A549 (cell line): Measurements from ENCODE around the gene MEF2D. TPM values are rescaled to one million over a fixed set of nuclear protein-coding genes. Genes with fewer than 3 reads are reported as not detected.

Experiments
- ATAC-seq, 2 experiments: fragments of 200-7000 bp in 1 of 2; fragments of >200 bp in 1 of 2; cut with Nextera tagmentation in 1 of 2; cut with Tn5 transposase in 1 of 2; 3 replicates each; pipeline versions ENCODE4 v1.8.0 to v1.9.1; 2018 to 2020; ENCODE audit warnings: mild to moderate bottlenecking in 1 of 2, moderate library complexity in 1 of 2
- CTCF ChIA-PET: fragments of 300-600 bp; sonication (Branson Sonifier 250); formaldehyde crosslinking; extraction: SDS; loops from one replicate; lab custom pipeline; 2021; ENCODE audit warnings: antibody characterized with exemption, inconsistent platforms; lab: Yijun Ruan, JAX
- POLR2A ChIA-PET: fragments of 350-600 bp; formaldehyde crosslinking; extraction: SDS; loops from one replicate; lab custom pipeline; 2021; ENCODE audit warnings: antibody characterized with exemption, inconsistent platforms; lab: Yijun Ruan, JAX
- DNase-seq, 2 experiments: peaks; one replicate each; pipeline versions ENCODE4 v3.0.0 to v3.0.0-alpha.2; 2011 to 2016; ENCODE audit warnings: low read depth in 1 of 2, low spot score in 1 of 2
- FAIRE-seq: peaks from 2 replicates; lab custom pipeline; 2011; peaks lifted over from hg19 to GRCh38; lab: Jason Lieb, UNC
- H3K27ac ChIP-seq, 2 experiments: fragments of >200 bp; sonication (Bioruptor Twin); formaldehyde crosslinking; 3 replicates each; pipeline ENCODE4 v1.5.1; 2016 to 2017
- H3K4me1 ChIP-seq: fragments of >200 bp; sonication (Bioruptor Twin); formaldehyde crosslinking; 3 replicates; pipeline ENCODE4 v1.6.1; 2016
- H3K4me2 ChIP-seq: fragments of >200 bp; sonication (Bioruptor Twin); formaldehyde crosslinking; 3 replicates; pipeline ENCODE4 v1.6.1; 2016
- H3K4me3 ChIP-seq: fragments of >200 bp; sonication (Bioruptor Twin); formaldehyde crosslinking; 3 replicates; pipeline ENCODE4 v1.5.1; 2016
- H3K9me3 ChIP-seq: fragments of >200 bp; sonication (Bioruptor Twin); formaldehyde crosslinking; 3 replicates; pipeline ENCODE4 v1.6.1; 2016
- BCL3 ChIP-seq: fragments of >200 bp; sonication (Bioruptor Twin); formaldehyde crosslinking; IDR thresholded peaks from 3 replicates; pipeline ENCODE4 v1.6.1; 2016
- BHLHE40 ChIP-seq: IDR thresholded peaks from 2 replicates; pipeline ENCODE4 v1.6.1; 2012; ENCODE audit warnings: low read depth, low read length, inconsistent platforms
- CBX8 ChIP-seq: fragments of 200-600 bp; sonication (generic); IDR thresholded peaks from 2 replicates; pipeline ENCODE4 v1.6.1; 2016
- CEBPB ChIP-seq, 2 experiments: fragments of >200 bp in 1 of 2; sonication (Bioruptor Twin) in 1 of 2; formaldehyde crosslinking in 1 of 2; IDR thresholded peaks; 2 replicates each; pipeline ENCODE4 v1.6.1; 2012 to 2016
- CHD2 ChIP-seq: fragments of 150-350 bp; IDR thresholded peaks from 2 replicates; pipeline ENCODE4 v1.6.1; 2014; ENCODE audit warnings: low read length; ENCODE audit not compliant: partially characterized antibody
- CHD4 ChIP-seq: fragments of 200-600 bp; sonication (generic); IDR thresholded peaks from 2 replicates; pipeline ENCODE4 v1.6.1; 2016; ENCODE audit warnings: antibody characterized with exemption, mild to moderate bottlenecking, borderline replicate concordance
- EP300 ChIP-seq, 2 experiments: fragments of >200 bp; sonication (Bioruptor Twin); formaldehyde crosslinking; IDR thresholded peaks; 2 replicates in 1 of 2; 3 replicates in 1 of 2; pipeline ENCODE4 v1.6.1; 2016 to 2017
- FOSL2 ChIP-seq, 2 experiments: fragments of 450-650 bp in 1 of 2; fragments of >200 bp in 1 of 2; sonication (Bioruptor Twin) in 1 of 2; formaldehyde crosslinking; IDR thresholded peaks; 2 replicates each; pipeline versions ENCODE4 v1.5.0 to v1.6.1; 2016 to 2020; ENCODE audit warnings: mild to moderate bottlenecking in 1 of 2, moderate library complexity in 1 of 2
- FOXS1 ChIP-seq: fragments of 250-450 bp; sonication (Bioruptor Pico); IDR thresholded peaks from 2 replicates; pipeline ENCODE4 v1.5.0; 2020; ENCODE audit warnings: mild to moderate bottlenecking, moderate library complexity
- HEYL ChIP-seq: fragments of 250-450 bp; sonication (Bioruptor Pico); IDR thresholded peaks from 2 replicates; pipeline ENCODE4 v1.8.0; 2021; ENCODE audit warnings: mild to moderate bottlenecking, moderate library complexity
- HOXA7 ChIP-seq: fragments of 250-450 bp; sonication (Bioruptor Pico); IDR thresholded peaks from 2 replicates; pipeline ENCODE4 v1.5.0; 2020; ENCODE audit warnings: mild to moderate bottlenecking, moderate library complexity
- HOXB13 ChIP-seq: fragments of 250-450 bp; sonication (Bioruptor Pico); IDR thresholded peaks from 2 replicates; pipeline ENCODE4 v1.5.0; 2020; ENCODE audit warnings: low read depth, mild to moderate bottlenecking, moderate library complexity
- HOXB5 ChIP-seq: fragments of 250-450 bp; sonication (Bioruptor Pico); IDR thresholded peaks from 2 replicates; pipeline ENCODE4 v1.5.0; 2020; ENCODE audit warnings: mild to moderate bottlenecking, moderate library complexity
- JUNB ChIP-seq: fragments of >200 bp; sonication (Bioruptor Twin); formaldehyde crosslinking; IDR thresholded peaks from 2 replicates; pipeline ENCODE4 v1.6.1; 2016
- KDM1A ChIP-seq: fragments of 200-600 bp; sonication (generic); IDR thresholded peaks from 2 replicates; pipeline ENCODE4 v1.6.1; 2016; ENCODE audit warnings: low read depth, mild to moderate bottlenecking
- MAX ChIP-seq: IDR thresholded peaks from 2 replicates; pipeline ENCODE4 v1.6.1; 2012
- NFE2L2 ChIP-seq: fragments of 150-350 bp; conservative IDR thresholded peaks from 2 replicates; pipeline ENCODE4 v1.6.1; 2014; ENCODE audit warnings: low read length
- NR3C1 ChIP-seq: fragments of >200 bp; sonication (Bioruptor Twin); formaldehyde crosslinking; IDR thresholded peaks from 3 replicates; pipeline ENCODE4 v1.6.1; 2017
- SMC3 ChIP-seq: fragments of >200 bp; sonication (Bioruptor Twin); formaldehyde crosslinking; IDR thresholded peaks from 3 replicates; pipeline ENCODE4 v1.6.1; 2018; ENCODE audit warnings: inconsistent platforms
- SREBF2 ChIP-seq: fragments of 450-650 bp; IDR thresholded peaks from 2 replicates; pipeline ENCODE4 v1.6.1; 2014; ENCODE audit warnings: mild to moderate bottlenecking, moderate library complexity
- ZC3H11A ChIP-seq: fragments of 450-650 bp; IDR thresholded peaks from 2 replicates; pipeline ENCODE4 v1.6.1; 2014; ENCODE audit warnings: antibody characterized with exemption, mild to moderate bottlenecking
- ZFP36 ChIP-seq: fragments of 450-650 bp; IDR thresholded peaks from 2 replicates; pipeline ENCODE4 v1.6.1; 2014; ENCODE audit warnings: borderline replicate concordance; ENCODE audit not compliant: partially characterized antibody
- WGBS: methylation state at CpG from one replicate; pipeline ENCODE4 v1.1.6; 2017; ENCODE audit errors: missing lambda C conversion rate; 5-methylcytosine and 5-hydroxymethylcytosine counted together
- polyA plus RNA-seq, 4 experiments: library from polyadenylated mRNA; depleted of rRNA in 3 of 4; stranded (reverse); fragments of >200 nt; fragmentation: RNase III in 1 of 4; extraction: RNeasy Plus Mini Kit Qiagen cat#74134 plus additional on column Dnase treatment in 1 of 4; gene quantifications; 2 replicates in 3 of 4; 3 replicates in 1 of 4; pipeline ENCODE4 v1.2.3, GENCODE V29; 2011 to 2017
- TF ChIP-seq, protein P1 (sequence below): fragments of 200-600 bp; sonication (generic); IDR thresholded peaks from 2 replicates; pipeline ENCODE4 v1.6.1; 2016; ENCODE audit warnings: antibody characterized with exemption, mild to moderate bottlenecking, moderate library complexity

The MEF2D gene
- polyA plus RNA-seq, 2 of the 4 experiments (the other 2 are of a cell fraction): 16.8 to 23.4 TPM

DNA sequence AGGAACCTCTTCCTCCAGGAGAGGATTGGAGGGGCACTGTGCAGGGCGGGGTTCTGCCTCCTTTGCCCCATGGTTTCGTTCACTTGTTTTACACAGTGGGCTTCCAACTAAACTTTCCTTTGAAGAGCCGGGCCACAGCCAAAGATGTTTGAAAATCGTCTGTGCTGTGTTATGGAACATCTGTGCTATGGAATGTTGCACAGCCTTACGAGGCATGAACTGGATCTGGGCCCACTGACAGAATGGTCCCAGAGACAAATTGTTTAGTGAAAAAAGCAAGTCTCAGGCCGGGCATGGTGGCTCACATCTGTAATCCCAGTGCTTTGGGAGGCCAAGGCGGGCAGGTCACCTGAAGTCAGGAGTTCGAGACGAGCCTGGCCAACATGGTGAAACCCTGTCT lies 12.6 kb upstream of the MEF2D start (continued):
- TF ChIP-seq FOXS1 (CRISPR knock-in tag) (no peak), JUNB (no peak)
- TF ChIP-seq, all 56 proteins: peak for 0

DNA sequence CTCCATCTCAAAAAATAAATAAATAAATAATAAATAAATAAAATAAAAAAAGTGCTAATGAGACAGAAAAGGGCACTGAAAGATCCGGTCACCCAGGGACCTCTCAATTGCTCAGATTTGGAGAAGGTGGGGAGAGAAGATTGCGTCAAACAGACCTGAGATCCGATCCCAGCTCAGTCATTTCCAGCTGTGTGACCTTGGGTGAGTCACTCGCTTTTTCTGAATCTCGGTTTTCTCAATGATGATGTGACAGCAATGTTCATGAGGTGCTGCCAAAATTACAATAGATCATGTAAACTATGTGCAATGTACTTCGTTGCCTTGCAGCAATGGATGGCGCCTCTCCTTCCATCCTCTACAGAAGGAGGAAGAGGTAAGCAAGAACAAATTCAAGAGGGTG lies 11.1 kb upstream of the MEF2D start:
- Histone ChIP-seq H3K4me1 (peaks cover 43% of the 10 kb centered on the region), H3K4me2 (peak overlapping the region; percentile 32; the same call in 2 of the 3 replicates), H3K27ac (peak overlapping the region; percentile 62 to 100; a peak in 5 of 6 replicates), H3K4me3 (no peak overlapping the region), H3K9me3 (no peaks in the 10 kb centered on the region)
- ATAC-seq (peak in 1 of 2 experiments; percentile 36; a peak in 1 of 6 replicates), FAIRE-seq (no peak), DNase-seq (peak; percentile 38 to 42)
- CTCF ChIA-PET: interaction anchor here (1.4 to 1.8 kb wide), 3 partner anchors 60 to 97 kb away, joined by 3 to 5 read pairs (median 3); no protein-coding TSS in a partner anchor
- POLR2A ChIA-PET: interaction anchor here (2.1 kb wide), 1 partner anchor 11 kb away, joined by 6 read pairs; the partner anchor contains the start of gene MEF2D
- 44% methylated on average over 7 of the region's 7 CpGs for WGBS
- peak in 1 of 2 experiments; percentile 15; a peak in 1 of 4 replicates for TF ChIP-seq CEBPB (IDR thresholded peaks at IDR 0.05)
- no peak for TF ChIP-seq HOXB5
- TF ChIP-seq EP300 (IDR thresholded peaks at IDR 0.05): 0 out of 5 replicates have a peak, but pooled peaks of 1 of the 2 experiments have one; percentile 27
- TF ChIP-seq JUNB: 0 out of 2 replicates have a peak, but pooled peaks have one; percentile 22
- no peak for TF ChIP-seq SREBF2
- TF ChIP-seq FOSL2 (IDR thresholded peaks at IDR 0.05): no peak
- peak; percentile 78 for TF ChIP-seq FOSL2 (CRISPR knock-in tag; IDR thresholded peaks at IDR 0.05)
- TF ChIP-seq, protein P1, sequence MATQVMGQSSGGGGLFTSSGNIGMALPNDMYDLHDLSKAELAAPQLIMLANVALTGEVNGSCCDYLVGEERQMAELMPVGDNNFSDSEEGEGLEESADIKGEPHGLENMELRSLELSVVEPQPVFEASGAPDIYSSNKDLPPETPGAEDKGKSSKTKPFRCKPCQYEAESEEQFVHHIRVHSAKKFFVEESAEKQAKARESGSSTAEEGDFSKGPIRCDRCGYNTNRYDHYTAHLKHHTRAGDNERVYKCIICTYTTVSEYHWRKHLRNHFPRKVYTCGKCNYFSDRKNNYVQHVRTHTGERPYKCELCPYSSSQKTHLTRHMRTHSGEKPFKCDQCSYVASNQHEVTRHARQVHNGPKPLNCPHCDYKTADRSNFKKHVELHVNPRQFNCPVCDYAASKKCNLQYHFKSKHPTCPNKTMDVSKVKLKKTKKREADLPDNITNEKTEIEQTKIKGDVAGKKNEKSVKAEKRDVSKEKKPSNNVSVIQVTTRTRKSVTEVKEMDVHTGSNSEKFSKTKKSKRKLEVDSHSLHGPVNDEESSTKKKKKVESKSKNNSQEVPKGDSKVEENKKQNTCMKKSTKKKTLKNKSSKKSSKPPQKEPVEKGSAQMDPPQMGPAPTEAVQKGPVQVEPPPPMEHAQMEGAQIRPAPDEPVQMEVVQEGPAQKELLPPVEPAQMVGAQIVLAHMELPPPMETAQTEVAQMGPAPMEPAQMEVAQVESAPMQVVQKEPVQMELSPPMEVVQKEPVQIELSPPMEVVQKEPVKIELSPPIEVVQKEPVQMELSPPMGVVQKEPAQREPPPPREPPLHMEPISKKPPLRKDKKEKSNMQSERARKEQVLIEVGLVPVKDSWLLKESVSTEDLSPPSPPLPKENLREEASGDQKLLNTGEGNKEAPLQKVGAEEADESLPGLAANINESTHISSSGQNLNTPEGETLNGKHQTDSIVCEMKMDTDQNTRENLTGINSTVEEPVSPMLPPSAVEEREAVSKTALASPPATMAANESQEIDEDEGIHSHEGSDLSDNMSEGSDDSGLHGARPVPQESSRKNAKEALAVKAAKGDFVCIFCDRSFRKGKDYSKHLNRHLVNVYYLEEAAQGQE: peak; percentile 45
- 0 out of 2 replicates have a peak, but pooled peaks have one; percentile 12 for TF ChIP-seq MAX

DNA sequence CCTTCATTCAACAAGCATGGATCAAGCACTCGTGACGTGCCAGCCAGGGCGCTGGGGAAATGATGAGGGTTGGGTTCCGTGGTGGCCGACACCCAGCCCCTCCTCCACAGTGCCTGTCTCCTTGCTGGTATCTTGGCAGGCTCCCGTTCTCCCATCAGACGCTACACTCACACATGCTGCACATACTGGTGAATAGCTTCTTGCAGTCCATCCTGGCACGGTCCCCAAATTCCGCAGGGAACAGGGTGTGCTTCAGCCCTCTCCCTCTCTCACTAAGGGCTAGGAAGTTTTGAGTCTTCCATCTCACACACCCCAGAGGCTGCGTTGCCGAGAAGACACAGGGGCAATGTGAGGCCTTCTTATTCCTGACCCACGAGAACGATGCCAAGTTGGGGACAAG lies 10.1 kb upstream of the MEF2D start:
- ChIA-PET CTCF (interaction anchor here (1.3 to 31.7 kb wide), 4 partner anchors 35 to 98 kb away, joined by 3 to 474 read pairs (median 3); no protein-coding TSS in a partner anchor), POLR2A (interaction anchor here (2.1 kb wide), 1 partner anchor 10 kb away, joined by 6 read pairs; the partner anchor contains the start of gene MEF2D)
- H3K4me1 ChIP-seq: peaks cover 51% of the 10 kb centered on the region
- H3K27ac ChIP-seq: peak overlapping the region; percentile 69 to 100
- ATAC-seq: peak in 1 of 2 experiments; percentile 35; a peak in 3 of 6 replicates
- no peaks in the 10 kb centered on the region for H3K9me3 ChIP-seq
- FAIRE-seq: no peak
- no peak for TF ChIP-seq FOXS1 (CRISPR knock-in tag)
- no peak for TF ChIP-seq HEYL (CRISPR knock-in tag)
- no peak for TF ChIP-seq ZFP36
- TF ChIP-seq CBX8: no peak
- TF ChIP-seq CHD4: no peak
- no peak for TF ChIP-seq SREBF2
- no peak for TF ChIP-seq BCL3
- TF ChIP-seq ZC3H11A: no peak
- TF ChIP-seq, protein P1: no peak
- no peak for TF ChIP-seq CHD2
- no peak for TF ChIP-seq HOXA7 (CRISPR knock-in tag)
- no peak for TF ChIP-seq KDM1A
- no peak for TF ChIP-seq NR3C1
- no peak for TF ChIP-seq HOXB13 (CRISPR knock-in tag)
- TF ChIP-seq SMC3: no peak
- no peak for TF ChIP-seq BHLHE40
- no peak for TF ChIP-seq NFE2L2
- H3K4me2 ChIP-seq: peak overlapping the region; percentile 32
- no peak for DNase-seq
- 81% methylated on average over 12 of the region's 13 CpGs for WGBS
- no peak overlapping the region for H3K4me3 ChIP-seq
